IPS DF 4.7 (cell line): Measurements from ENCODE around the gene RBM20.

ENCODE experiments used
- DNase-seq: peaks from one replicate; pipeline ENCODE4 v3.0.0-alpha.2; 2013; ENCODE audit warnings: low spot score; ENCODE audit errors: extremely low read depth

The RBM20 gene

GRCh38 chr10:110672580-110672919 is 28.4 kb downstream of the RBM20 start:
- no peak for DNase-seq

DNA sequence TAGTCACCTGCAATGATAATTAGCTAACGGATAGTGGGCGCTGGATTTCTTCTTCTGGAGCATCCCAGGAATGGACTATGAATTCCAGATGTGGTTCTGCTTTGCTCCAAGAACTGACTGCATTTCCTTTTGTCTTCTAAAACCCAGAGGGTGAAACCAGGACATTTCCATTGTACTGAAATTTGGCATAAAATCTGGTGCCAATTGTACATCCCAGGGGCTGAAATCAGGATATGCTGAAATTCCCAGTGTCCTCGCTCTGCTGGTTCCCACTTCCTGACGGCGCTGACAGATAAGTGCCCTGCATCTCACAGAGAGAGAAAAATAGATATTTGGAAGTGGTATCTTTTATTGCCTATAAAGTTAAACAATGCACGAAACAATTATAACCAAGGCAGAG is 31.9 kb downstream of the RBM20 start:
- no peak for DNase-seq

- DNase-seq: no peak
Observed at GRCh38 chr10:110679486-110680272, 35.5 kb downstream of the RBM20 start.

- no peak for DNase-seq
Observed at GRCh38 chr10:110680273-110681020, 36.3 kb downstream of the RBM20 start.

- DNase-seq: no peak
Observed at GRCh38 chr10:110681023-110681681, 37.0 kb downstream of the RBM20 start.

GRCh38 chr10:110682348-110682747 is 38.2 kb downstream of the RBM20 start:
- no peak for DNase-seq

DNA sequence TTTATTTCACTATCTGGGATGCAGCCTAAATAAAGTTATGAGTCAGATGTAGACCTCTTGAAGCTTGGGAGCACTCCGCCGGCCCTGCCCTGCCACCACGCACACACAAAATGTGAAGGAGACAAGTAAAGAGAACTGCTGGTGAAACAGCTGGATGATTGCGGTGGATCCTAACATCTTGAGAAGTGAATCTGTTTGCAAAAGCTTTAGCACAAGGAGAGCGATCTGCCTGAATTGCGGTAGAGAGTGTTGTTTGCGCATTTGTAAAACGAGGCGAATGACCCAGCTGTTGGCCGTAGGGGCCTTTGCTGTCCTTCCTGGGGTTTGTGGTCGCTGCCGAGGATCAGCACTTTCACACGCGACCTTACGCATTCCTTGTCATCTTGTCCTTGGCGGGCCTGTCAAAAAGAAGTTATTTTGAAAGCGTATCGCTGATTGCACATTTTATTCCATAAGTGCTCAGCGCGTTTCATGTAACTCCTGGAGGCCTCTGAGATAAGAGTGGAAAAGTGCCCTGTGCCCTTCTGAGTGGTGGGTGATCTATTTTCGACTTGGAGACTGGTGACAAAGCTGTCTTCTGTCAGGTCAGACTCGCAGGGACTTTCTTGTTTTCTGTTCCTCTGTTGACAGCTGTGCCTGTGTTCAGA is 40.8 kb downstream of the RBM20 start:
- no peak for DNase-seq

- no peak for DNase-seq
Observed at GRCh38 chr10:110686047-110686446, 41.9 kb downstream of the RBM20 start.

GRCh38 chr10:110686949-110687348 is 42.8 kb downstream of the RBM20 start:
- DNase-seq: no peak

DNA sequence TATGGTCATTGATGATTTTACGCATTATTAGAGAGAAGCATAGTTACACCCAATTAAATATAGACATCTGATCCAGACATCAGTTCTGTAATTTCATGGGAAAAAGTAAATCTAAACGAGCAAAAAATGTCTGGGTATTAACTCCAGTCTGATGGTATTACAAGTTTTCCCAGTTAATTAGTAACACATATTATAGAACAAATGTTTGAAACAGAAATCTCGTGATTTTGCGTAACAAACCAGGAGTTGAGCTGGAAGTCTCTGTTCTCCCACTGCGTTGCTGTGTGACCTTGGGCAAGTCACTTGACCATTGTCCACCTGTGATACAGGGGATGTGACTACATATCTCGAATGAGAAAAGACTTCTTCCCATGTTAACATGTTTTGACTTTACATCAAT is 43.3 kb downstream of the RBM20 start:
- DNase-seq: no peak

DNA sequence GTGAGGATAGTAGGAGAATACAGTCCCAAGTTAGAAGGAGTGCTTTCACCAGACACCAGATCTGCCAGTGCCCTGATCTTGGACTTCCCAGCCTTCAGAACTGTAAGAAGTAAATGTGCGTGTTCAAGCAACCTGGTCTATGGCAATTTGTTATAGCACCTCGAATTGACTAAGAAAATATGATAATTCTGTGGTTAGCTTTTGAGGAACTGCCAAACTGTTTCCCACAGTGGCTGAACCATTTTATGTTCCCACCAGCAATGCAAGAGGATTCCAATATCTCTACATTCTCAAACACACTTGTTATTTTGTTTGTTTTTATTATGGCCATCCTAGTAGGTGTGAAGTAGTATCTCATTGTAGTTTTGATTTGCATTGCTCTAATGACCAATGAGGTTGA is 47.0 kb downstream of the RBM20 start:
- DNase-seq: no peak

DNA sequence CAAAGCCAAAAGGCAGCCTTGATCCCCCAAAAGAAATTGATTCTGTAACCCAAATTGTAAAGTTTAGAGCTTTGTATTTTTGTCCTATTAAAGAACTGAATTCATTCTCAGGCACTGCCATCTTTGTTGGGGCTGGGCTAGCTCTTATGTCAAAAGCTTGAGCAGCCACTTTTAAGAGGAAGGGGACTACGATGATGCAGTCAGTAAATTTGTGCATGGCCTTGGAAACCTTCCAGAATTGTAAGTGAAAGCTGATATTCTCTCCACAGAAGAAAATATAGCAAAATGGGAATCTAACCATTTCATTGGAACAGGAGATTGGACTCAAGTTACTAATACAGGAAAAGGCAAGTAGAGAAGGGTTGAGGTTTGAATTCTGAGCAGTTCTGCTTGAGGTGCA is 50.1 kb downstream of the RBM20 start:
- no peak for DNase-seq

- DNase-seq: no peak
Observed at GRCh38 chr10:110694820-110695538, 50.8 kb downstream of the RBM20 start.

DNA sequence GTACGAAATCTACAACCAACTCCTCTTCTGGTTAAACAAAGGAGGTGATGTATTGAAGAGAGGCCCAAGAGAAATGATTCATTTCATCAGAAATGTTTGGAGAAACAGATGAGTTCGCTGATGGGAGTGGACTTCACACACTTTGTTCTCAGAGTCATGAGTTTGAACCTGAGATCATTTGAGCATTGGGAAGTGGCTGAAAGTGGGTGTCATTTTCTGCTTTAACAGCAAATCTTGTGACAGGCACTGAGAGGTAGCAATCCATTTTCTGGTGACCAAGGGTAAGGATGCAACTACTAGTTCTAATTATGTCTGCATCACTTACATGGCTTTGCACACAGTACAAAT is 51.4 kb downstream of the RBM20 start:
- no peak for DNase-seq

GRCh38 chr10:110696436-110696835 is 52.3 kb downstream of the RBM20 start:
- DNase-seq: no peak

DNA sequence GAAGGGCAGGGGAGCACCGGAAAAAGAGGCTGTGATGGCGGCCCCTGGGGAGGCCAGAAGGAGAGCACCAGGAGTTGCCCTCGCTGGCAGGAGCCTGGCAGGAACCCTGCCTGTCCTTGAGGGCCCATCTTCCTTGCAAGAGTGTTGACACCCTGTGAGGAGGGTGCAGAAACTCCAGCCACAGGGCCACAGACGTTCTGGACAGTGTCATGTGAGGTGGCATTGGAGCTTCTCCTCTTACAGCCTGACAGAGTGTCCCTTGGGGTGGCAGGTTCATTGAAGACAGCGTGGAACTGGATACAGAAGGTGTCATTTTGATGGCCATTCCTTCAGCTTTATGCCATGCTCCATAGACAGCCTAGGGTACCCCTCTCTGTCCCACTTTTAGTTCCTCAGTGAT is 54.2 kb downstream of the RBM20 start:
- DNase-seq: no peak

- DNase-seq: no peak
Observed at GRCh38 chr10:110698782-110699201, 54.7 kb downstream of the RBM20 start.

DNA sequence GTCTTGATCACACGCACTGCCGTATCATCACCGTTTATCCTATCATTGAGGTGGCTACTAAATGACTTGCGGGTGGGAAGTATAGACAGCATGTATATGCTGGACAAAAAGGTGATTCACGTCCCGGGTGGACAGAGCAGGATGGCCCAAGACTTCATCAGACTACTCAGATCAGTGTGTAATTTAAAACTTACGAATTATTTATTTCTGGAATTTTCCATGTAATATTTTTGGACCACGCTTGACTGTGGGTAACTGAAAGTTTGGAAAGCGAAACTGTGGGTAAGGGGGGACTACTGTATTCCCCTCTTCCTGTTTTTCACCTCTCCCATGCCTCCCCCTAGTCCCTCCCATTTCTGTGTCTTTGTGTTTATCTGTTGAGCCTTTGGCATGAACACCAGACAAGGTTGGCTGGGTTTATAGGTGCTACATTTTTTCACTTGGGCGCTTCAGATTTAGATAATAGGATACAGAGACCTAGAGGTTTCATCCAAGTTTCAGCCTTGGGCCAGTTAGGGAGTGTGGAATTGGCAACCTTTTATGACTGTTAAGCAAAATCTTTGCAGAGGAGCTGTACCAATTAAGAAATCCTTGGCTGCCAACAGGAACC is 55.8 kb downstream of the RBM20 start:
- DNase-seq: no peak

GRCh38 chr10:110700947-110701616 is 56.9 kb downstream of the RBM20 start:
- DNase-seq: no peak

DNA sequence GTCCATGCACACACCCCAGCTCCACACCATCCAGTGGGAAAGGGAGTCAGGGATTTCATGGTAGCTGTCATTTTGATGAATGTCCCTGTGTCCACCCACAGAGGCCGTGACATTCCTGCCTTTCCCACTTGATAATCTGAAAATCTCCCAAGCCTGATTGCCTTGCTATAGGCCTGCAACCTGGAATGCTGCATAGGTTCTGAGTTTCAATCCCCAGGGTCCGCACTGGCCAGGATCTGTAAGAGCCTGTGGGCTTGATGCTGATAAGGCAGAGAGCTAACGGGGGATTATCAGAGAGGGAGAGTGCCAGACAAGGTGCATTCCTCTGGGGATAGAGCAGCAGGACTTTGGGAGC is 57.5 kb downstream of the RBM20 start:
- DNase-seq: no peak

DNA sequence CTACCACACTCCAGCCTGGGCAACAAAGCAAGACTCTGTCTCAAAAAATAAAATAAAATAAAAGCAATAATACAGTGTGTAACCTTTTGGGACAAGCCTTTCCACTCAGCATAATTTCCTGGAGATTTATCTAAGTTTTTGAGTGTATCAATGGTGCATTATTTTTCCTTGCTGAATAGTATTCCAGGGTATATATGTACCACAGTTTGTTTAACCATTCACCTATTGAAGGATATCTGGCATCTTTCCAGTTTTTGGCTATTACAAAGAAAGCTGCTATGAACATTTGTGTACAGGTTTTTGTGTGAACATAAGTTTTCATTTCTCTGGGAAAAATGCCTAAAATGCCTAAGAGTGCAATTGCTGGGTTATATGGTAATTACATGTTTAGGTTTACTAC is 59.9 kb downstream of the RBM20 start:
- no peak for DNase-seq
